Fibroblast of lung (primary cell): ENCODE results near the gene ASB18.

ENCODE experiments used
- EZH2 ChIP-seq: IDR thresholded peaks from 2 replicates; pipeline ENCODE4 v1.5.1; 2012; ENCODE audit warnings: low read length, control low read depth, mild to moderate bottlenecking; ENCODE audit errors: missing control alignments
- TF ChIP-seq, protein P1 (sequence below), 2 donors: IDR thresholded peaks in 1 of 2; conservative IDR thresholded peaks in 1 of 2; 1 replicate in 1 of 2; 2 replicates in 1 of 2; pipeline ENCODE4 v1.5.1; 2011 to 2012; ENCODE audit warnings: low read length in 2 of 2, control low read depth in 1 of 2, inconsistent platforms in 1 of 2, low read depth in 1 of 2, mild to moderate bottlenecking in 1 of 2

DNA sequence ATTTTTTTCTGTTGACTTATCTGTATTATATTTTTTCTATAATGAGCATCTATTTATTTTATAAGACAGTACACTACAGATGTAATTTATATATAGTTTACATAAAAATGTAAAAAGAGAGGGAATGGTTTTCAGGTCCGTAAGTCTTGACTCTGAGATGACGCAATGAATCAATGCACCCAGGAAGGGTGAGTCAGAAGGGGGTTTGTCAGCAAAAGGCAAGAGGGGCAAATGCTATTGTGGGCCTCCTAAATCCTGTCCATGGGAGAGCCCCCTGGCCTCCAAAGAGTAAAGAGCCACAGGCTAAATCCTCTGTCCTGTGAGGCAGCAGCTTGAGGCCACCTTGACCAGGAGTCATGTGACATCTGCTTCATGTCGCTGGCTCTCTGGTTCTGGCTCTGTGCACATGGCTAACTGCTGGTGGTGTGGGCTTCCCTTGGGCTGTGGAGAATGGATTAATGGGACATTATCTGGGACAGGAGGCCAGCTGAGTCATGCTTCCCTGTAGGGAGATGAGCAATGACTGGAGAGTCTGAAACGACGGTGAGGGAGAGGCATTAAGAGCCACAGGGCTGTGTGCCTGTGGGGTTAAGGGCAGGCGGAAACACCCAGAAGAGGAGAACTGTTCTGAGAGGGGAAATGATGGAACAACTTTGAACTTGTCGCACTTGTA, 22.8 kb upstream of the ASB18 start:
- TF ChIP-seq, protein P1, sequence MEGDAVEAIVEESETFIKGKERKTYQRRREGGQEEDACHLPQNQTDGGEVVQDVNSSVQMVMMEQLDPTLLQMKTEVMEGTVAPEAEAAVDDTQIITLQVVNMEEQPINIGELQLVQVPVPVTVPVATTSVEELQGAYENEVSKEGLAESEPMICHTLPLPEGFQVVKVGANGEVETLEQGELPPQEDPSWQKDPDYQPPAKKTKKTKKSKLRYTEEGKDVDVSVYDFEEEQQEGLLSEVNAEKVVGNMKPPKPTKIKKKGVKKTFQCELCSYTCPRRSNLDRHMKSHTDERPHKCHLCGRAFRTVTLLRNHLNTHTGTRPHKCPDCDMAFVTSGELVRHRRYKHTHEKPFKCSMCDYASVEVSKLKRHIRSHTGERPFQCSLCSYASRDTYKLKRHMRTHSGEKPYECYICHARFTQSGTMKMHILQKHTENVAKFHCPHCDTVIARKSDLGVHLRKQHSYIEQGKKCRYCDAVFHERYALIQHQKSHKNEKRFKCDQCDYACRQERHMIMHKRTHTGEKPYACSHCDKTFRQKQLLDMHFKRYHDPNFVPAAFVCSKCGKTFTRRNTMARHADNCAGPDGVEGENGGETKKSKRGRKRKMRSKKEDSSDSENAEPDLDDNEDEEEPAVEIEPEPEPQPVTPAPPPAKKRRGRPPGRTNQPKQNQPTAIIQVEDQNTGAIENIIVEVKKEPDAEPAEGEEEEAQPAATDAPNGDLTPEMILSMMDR (conservative IDR thresholded peaks at IDR 0.05 in 1 of 2, IDR thresholded peaks at IDR 0.05 in 1 of 2; ENCODE audit: low read depth in 1 of 2, low read length in 2 of 2) = no peak
- no peak for TF ChIP-seq EZH2
